Parathyroid adenoma (tissue), 2 donors: Measurements from ENCODE around the gene NRXN2.

Experiments
- H2AFZ ChIP-seq: fragments of 300-600 bp; sonication (generic); one replicate; pipeline ENCODE4 v1.7.0; 2017; ENCODE audit warnings: antibody characterized with exemption, mild to moderate bottlenecking
- H3K27ac ChIP-seq: fragments of 300-600 bp; sonication (generic); one replicate; pipeline ENCODE4 v1.7.0; 2017
- H3K27me3 ChIP-seq: fragments of 300-600 bp; sonication (generic); one replicate; pipeline ENCODE4 v1.7.0; 2017; ENCODE audit warnings: low read length; ENCODE audit not compliant: control insufficient read depth, insufficient read depth
- H3K36me3 ChIP-seq: fragments of 300-600 bp; sonication (generic); one replicate; pipeline ENCODE4 v1.7.0; 2017; ENCODE audit warnings: low read length; ENCODE audit not compliant: control insufficient read depth, insufficient read depth
- H3K4me1 ChIP-seq: fragments of 300-600 bp; sonication (generic); one replicate; pipeline ENCODE4 v1.7.0; 2017; ENCODE audit warnings: control low read depth
- H3K4me2 ChIP-seq: fragments of 300-600 bp; sonication (generic); one replicate; pipeline ENCODE4 v1.7.0; 2017; ENCODE audit warnings: low read length
- H3K4me3 ChIP-seq: fragments of 300-600 bp; sonication (generic); one replicate; pipeline ENCODE4 v1.7.0; 2017; ENCODE audit warnings: low read depth, low read length
- H3K79me2 ChIP-seq: fragments of 300-600 bp; sonication (generic); one replicate; pipeline ENCODE4 v1.7.0; 2017; ENCODE audit warnings: control low read depth
- H3K9ac ChIP-seq: fragments of 300-600 bp; sonication (generic); one replicate; pipeline ENCODE4 v1.7.0; 2017; ENCODE audit warnings: mild to moderate bottlenecking
- H3K9me3 ChIP-seq: fragments of 300-600 bp; sonication (generic); one replicate; pipeline ENCODE4 v1.7.0; 2017; ENCODE audit warnings: low read length; ENCODE audit not compliant: control insufficient read depth
- CTCF ChIP-seq: fragments of 300-600 bp; sonication (generic); IDR thresholded peaks from one replicate; pipeline ENCODE4 v1.7.0; 2017; ENCODE audit warnings: antibody characterized with exemption, mild to moderate bottlenecking
- donor health status: primary hyperparathyroidism.

The NRXN2 gene

DNA sequence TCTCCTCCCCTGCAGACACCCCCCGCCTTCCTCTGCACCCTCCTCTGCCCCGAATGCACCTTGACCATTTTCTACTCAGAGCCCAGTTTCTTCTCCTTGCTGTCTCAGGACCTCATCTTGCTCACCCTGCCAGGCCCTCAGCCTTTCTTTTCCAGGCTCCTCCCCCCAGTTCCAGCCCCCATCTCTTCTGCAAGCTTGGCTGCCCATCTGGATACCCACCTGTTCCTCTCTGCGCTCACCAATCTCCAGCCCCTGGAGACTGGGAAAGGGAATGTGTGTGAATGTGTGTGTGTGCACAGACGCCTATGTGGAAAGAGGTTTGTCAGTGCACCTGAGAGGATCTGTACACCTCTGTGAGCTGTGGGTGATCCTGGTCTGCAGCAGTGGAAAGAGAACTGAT is 95.6 kb downstream of the NRXN2 start:
- H2AFZ ChIP-seq, result no peak overlapping the region
- H3K4me1 ChIP-seq, result no peaks in the 10 kb centered on the region
- no peak overlapping the region for H3K4me2 ChIP-seq
- no peak for TF ChIP-seq CTCF
- no peaks in the 10 kb centered on the region for H3K36me3 ChIP-seq
- no peaks in the 10 kb centered on the region for H3K79me2 ChIP-seq
- H3K27me3 ChIP-seq, result no peaks in the 10 kb centered on the region
- no peak overlapping the region for H3K9ac ChIP-seq
- no peak overlapping the region for H3K4me3 ChIP-seq
- no peak overlapping the region for H3K27ac ChIP-seq
- H3K9me3 ChIP-seq, result no peaks in the 10 kb centered on the region

- Histone ChIP-seq H3K4me3 (no peak overlapping the region), H3K4me2 (no peak overlapping the region), H3K79me2 (no peaks in the 10 kb centered on the region), H3K27me3 (no peaks in the 10 kb centered on the region), H2AFZ (no peak overlapping the region), H3K4me1 (no peaks in the 10 kb centered on the region), H3K27ac (no peak overlapping the region), H3K36me3 (no peaks in the 10 kb centered on the region), H3K9ac (no peak overlapping the region), H3K9me3 (no peaks in the 10 kb centered on the region)
- TF ChIP-seq CTCF, result no peak
Measured at GRCh38 chr11:64626637-64627036, 96.4 kb downstream of the NRXN2 start.

GRCh38 chr11:64624883-64625481 is 98.0 kb downstream of the NRXN2 start:
- TF ChIP-seq CTCF, result no peak
- H2AFZ ChIP-seq, result no peak overlapping the region
- H3K9ac ChIP-seq, result no peak overlapping the region
- H3K27me3 ChIP-seq, result no peaks in the 10 kb centered on the region
- H3K9me3 ChIP-seq, result no peaks in the 10 kb centered on the region
- H3K4me3 ChIP-seq, result no peak overlapping the region
- no peak overlapping the region for H3K27ac ChIP-seq
- no peaks in the 10 kb centered on the region for H3K79me2 ChIP-seq
- H3K4me1 ChIP-seq, result no peaks in the 10 kb centered on the region
- no peaks in the 10 kb centered on the region for H3K36me3 ChIP-seq
- no peak overlapping the region for H3K4me2 ChIP-seq

DNA sequence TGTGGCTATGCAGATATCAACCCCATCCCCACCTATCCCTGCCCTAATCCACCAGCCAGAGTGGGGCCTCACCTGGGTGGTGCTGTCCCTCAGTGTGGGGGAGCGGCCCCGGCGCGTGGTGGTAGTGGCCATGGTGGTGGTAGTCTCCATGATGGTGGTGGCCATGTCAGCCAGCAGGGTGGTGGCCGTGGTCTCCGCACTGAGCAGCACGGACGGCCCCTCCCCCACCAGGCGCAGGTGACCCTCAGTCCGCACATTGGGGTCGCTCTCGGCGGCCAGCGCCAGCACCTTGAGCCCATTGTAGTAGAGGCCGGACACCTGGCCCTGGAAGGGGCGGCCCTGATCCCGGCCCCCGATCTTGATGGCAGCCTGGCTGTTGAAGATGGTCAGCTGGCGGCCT is 100.3 kb downstream of the NRXN2 start:
- no peaks in the 10 kb centered on the region for H3K27me3 ChIP-seq
- H3K27ac ChIP-seq, result no peak overlapping the region
- H3K9me3 ChIP-seq, result no peaks in the 10 kb centered on the region
- H3K9ac ChIP-seq, result no peak overlapping the region
- no peaks in the 10 kb centered on the region for H3K79me2 ChIP-seq
- no peak overlapping the region for H2AFZ ChIP-seq
- no peaks in the 10 kb centered on the region for H3K4me1 ChIP-seq
- H3K4me3 ChIP-seq, result no peak overlapping the region
- H3K4me2 ChIP-seq, result no peak overlapping the region
- H3K36me3 ChIP-seq, result no peaks in the 10 kb centered on the region
- no peak for TF ChIP-seq CTCF

GRCh38 chr11:64621283-64622019 is 101.5 kb downstream of the NRXN2 start:
- H3K27ac ChIP-seq, result no peak overlapping the region

More at GRCh38 chr11:64621283-64622019, 101.5 kb downstream of the NRXN2 start:
- Histone ChIP-seq H2AFZ (no peak overlapping the region), H3K4me1 (no peaks in the 10 kb centered on the region), H3K4me3 (no peak overlapping the region), H3K79me2 (no peaks in the 10 kb centered on the region), H3K9me3 (no peaks in the 10 kb centered on the region), H3K9ac (no peak overlapping the region), H3K36me3 (no peaks in the 10 kb centered on the region), H3K27me3 (no peaks in the 10 kb centered on the region), H3K4me2 (no peak overlapping the region)
- TF ChIP-seq CTCF, result no peak
